Body of pancreas (tissue), 4 donors: ENCODE measurements around the gene TNFAIP2.

Experiments
- CTCF ChIP-seq, 7 experiments: fragments of 450-650 bp in 4 of 7; fragments of 200-600 bp in 3 of 7; sonication (generic) in 3 of 7; IDR thresholded peaks; one replicate each; pipeline ENCODE4 v1.5.1; 2016 to 2019; ENCODE audit warnings: antibody characterized with exemption in 7 of 7
- POLR2A ChIP-seq, 3 donors: fragments of 450-650 bp; IDR thresholded peaks; one replicate each; pipeline ENCODE4 v1.6.1; 2016; ENCODE audit warnings: antibody characterized with exemption in 3 of 3, mild to moderate bottlenecking in 2 of 3

GRCh38 chr14:103104389-103104653 is 18.9 kb upstream of the TNFAIP2 start:
- TF ChIP-seq CTCF (IDR thresholded peaks at IDR 0.05) (no peak), POLR2A (IDR thresholded peaks at IDR 0.05) (no peak)
